SK-N-SH (cell line): Measurements from ENCODE around the gene DCDC1.

Source experiments
- FOXJ3 ChIP-seq: sonication (generic); formaldehyde crosslinking; IDR thresholded peaks from 2 replicates; pipeline ENCODE4 v1.5.1; 2020; ENCODE audit warnings: mild to moderate bottlenecking, missing genetic modification reagents
- NFIC ChIP-seq: IDR thresholded peaks from 2 replicates; pipeline ENCODE4 v1.4.0; 2012; ENCODE audit warnings: borderline replicate concordance
- POLR2AphosphoS5 ChIP-seq: IDR thresholded peaks from 2 replicates; pipeline ENCODE4 v1.6.1; 2012; ENCODE audit warnings: low read depth, low read length
- RAD21 ChIP-seq: IDR thresholded peaks from 2 replicates; pipeline ENCODE4 v1.6.1; 2012; ENCODE audit warnings: mild to moderate bottlenecking, low read length
- TEAD4 ChIP-seq: IDR thresholded peaks from 2 replicates; pipeline ENCODE4 v1.4.0; 2012; ENCODE audit warnings: mild to moderate bottlenecking, borderline replicate concordance; ENCODE audit not compliant: insufficient read depth
- TF ChIP-seq, protein P1 (sequence below): fragments of 200-600 bp; sonication (generic); IDR thresholded peaks from 2 replicates; pipeline ENCODE4 v1.6.1; 2017; ENCODE audit warnings: antibody characterized with exemption, mild to moderate bottlenecking, moderate library complexity

DNA sequence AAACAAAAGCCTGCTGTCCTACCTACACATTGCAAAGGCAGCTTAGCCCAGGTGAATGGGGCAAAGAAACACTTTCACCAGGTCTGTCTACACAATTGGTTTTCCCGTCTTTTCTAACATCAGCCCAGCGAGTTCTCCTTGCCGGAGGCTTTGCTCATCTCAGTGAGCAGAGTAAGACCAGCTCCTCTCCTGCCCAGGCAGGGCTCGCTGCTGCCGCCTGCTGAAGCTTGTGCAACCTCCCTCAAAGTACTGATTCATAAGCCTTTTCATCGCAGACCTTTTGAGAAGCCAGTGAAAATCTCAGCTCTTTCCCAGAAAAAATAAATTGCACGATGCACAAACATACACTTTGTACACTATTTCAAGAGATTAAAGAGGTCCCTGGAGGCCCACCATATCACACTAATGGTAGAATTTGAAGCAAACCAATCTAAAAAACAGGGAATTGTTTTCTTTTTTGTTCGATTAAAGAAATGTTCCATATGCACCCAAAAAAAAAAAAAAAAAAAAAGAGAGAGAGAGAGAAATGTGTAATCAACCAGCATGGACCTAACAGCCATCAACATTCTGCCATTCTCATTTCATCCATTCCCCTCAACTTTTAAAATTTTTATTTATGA lies 455.3 kb downstream of the DCDC1 start:
- TF ChIP-seq, protein P1, sequence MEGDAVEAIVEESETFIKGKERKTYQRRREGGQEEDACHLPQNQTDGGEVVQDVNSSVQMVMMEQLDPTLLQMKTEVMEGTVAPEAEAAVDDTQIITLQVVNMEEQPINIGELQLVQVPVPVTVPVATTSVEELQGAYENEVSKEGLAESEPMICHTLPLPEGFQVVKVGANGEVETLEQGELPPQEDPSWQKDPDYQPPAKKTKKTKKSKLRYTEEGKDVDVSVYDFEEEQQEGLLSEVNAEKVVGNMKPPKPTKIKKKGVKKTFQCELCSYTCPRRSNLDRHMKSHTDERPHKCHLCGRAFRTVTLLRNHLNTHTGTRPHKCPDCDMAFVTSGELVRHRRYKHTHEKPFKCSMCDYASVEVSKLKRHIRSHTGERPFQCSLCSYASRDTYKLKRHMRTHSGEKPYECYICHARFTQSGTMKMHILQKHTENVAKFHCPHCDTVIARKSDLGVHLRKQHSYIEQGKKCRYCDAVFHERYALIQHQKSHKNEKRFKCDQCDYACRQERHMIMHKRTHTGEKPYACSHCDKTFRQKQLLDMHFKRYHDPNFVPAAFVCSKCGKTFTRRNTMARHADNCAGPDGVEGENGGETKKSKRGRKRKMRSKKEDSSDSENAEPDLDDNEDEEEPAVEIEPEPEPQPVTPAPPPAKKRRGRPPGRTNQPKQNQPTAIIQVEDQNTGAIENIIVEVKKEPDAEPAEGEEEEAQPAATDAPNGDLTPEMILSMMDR, result peak; percentile 53
- no peak for TF ChIP-seq POLR2AphosphoS5
- TF ChIP-seq TEAD4, result no peak
- no peak for TF ChIP-seq NFIC
- peak; percentile 89 for TF ChIP-seq RAD21
- TF ChIP-seq FOXJ3 (CRISPR knock-in tag), result no peak
